H1 (cell line): ENCODE measurements around the gene KIF1B. TPM values are rescaled to one million over a fixed set of nuclear protein-coding genes. Genes with fewer than 3 reads are reported as not detected.
"Not testable (repeated sequence)": the region's sequence is repeated elsewhere in the genome, so short reads cannot be mapped to it uniquely, and the experiment has no call there.

Experiments
- CTCF ChIA-PET: fragments of 300-600 bp; sonication (Branson Sonifier 250); formaldehyde crosslinking; loops from one replicate; lab custom pipeline; 2021; ENCODE audit not compliant: partially characterized antibody; lab: Charles Lee
- POLR2A ChIA-PET: fragments of 300-600 bp; sonication (Branson Sonifier 250); formaldehyde crosslinking; loops from one replicate; lab custom pipeline; 2021; ENCODE audit warnings: inconsistent platforms; ENCODE audit not compliant: partially characterized antibody; lab: Charles Lee
- DNase-seq, 2 experiments: peaks; one replicate each; pipeline versions ENCODE4 v3.0.0 to v3.0.0-alpha.2; 2010 to 2022; ENCODE audit warnings: low spot score in 2 of 2, low read depth in 1 of 2, mixed read lengths in 1 of 2
- FAIRE-seq: peaks from 2 replicates; lab custom pipeline; 2011; peaks lifted over from hg19 to GRCh38; lab: Jason Lieb, UNC
- H2AFZ ChIP-seq: 2 replicates; pipeline ENCODE4 v1.8.1; 2012; ENCODE audit warnings: low read length, inconsistent platforms
- H2AK5ac ChIP-seq: 2 replicates; pipeline ENCODE4 v1.6.1; 2013; ENCODE audit warnings: low read depth, low read length
- H2BK120ac ChIP-seq: replicated peaks from 2 replicates; pipeline ENCODE3; 2013; ENCODE audit warnings: low read depth, low read length, inconsistent platforms
- H2BK12ac ChIP-seq: 2 replicates; pipeline ENCODE4 v1.6.1; 2013; ENCODE audit warnings: low read depth, low read length
- H2BK15ac ChIP-seq: 2 replicates; pipeline ENCODE4 v1.6.1; 2013; ENCODE audit warnings: low read length
- H2BK20ac ChIP-seq: 2 replicates; pipeline ENCODE4 v1.6.1; 2013; ENCODE audit warnings: low read length
- H2BK5ac ChIP-seq: 2 replicates; pipeline ENCODE4 v1.6.1; 2013; ENCODE audit warnings: low read depth, low read length
- H3K14ac ChIP-seq: 2 replicates; pipeline ENCODE4 v1.6.1; 2013; ENCODE audit warnings: inconsistent platforms; ENCODE audit not compliant: insufficient read length
- H3K18ac ChIP-seq: 2 replicates; pipeline ENCODE4 v1.6.1; 2013; ENCODE audit warnings: low read length; ENCODE audit errors: extremely low read depth
- H3K23ac ChIP-seq: 2 replicates; pipeline ENCODE4 v1.6.1; 2013; ENCODE audit warnings: inconsistent platforms; ENCODE audit not compliant: insufficient read length
- H3K23me2 ChIP-seq: 2 replicates; pipeline ENCODE4 v1.6.1; 2013; ENCODE audit warnings: low read depth, low read length
- H3K27ac ChIP-seq: 2 replicates; pipeline ENCODE4 v1.6.1; 2011; ENCODE audit warnings: low read depth, low read length, inconsistent platforms
- H3K27me3 ChIP-seq, 4 experiments: replicated peaks in 1 of 4; 1 replicate in 1 of 4; 2 replicates in 3 of 4; pipeline versions ENCODE4 v1.6.1 to v1.8.1; 2011 to 2013; ENCODE audit warnings: low read length in 3 of 4, mild to moderate bottlenecking in 3 of 4, inconsistent platforms in 2 of 4, mixed read lengths in 2 of 4, moderate library complexity in 1 of 4; ENCODE audit not compliant: control insufficient read depth in 3 of 4, insufficient read depth in 3 of 4; ENCODE audit errors: extremely low read depth in 1 of 4
- H3K36me3 ChIP-seq, 4 experiments: 2 replicates each; pipeline versions ENCODE4 v1.6.1 to v1.8.1; 2011 to 2013; ENCODE audit warnings: mild to moderate bottlenecking in 4 of 4, low read length in 3 of 4, moderate library complexity in 2 of 4, control low read depth in 1 of 4, inconsistent platforms in 1 of 4; ENCODE audit not compliant: insufficient read depth in 4 of 4, control insufficient read depth in 2 of 4
- H3K4ac ChIP-seq: replicated peaks from 2 replicates; pipeline ENCODE3; 2013; ENCODE audit warnings: low read length, low read depth, mixed read lengths, inconsistent platforms; ENCODE audit not compliant: insufficient read length
- H3K4me1 ChIP-seq, 4 experiments: replicated peaks in 1 of 4; 1 replicate in 1 of 4; 2 replicates in 3 of 4; pipeline versions ENCODE4 v1.6.1 to v1.8.1; 2011 to 2013; ENCODE audit warnings: low read length in 3 of 4, inconsistent platforms in 2 of 4, mixed read lengths in 1 of 4; ENCODE audit not compliant: insufficient read depth in 4 of 4, control insufficient read depth in 3 of 4
- H3K4me2 ChIP-seq, 2 experiments: 2 replicates each; pipeline versions ENCODE4 v1.6.1 to v1.8.1; 2011 to 2013; ENCODE audit warnings: low read depth in 2 of 2, low read length in 2 of 2, control low read depth in 1 of 2, inconsistent platforms in 1 of 2, mild to moderate bottlenecking in 1 of 2; ENCODE audit not compliant: insufficient read depth in 1 of 2
- H3K4me3 ChIP-seq, 4 experiments: fragments of 200-600, 300-600 bp in 1 of 4; sonication (generic), shearing (Covaris generic), sonication (Bioruptor Twin) in 1 of 4; 2 replicates each; pipeline versions ENCODE4 v1.5.1 to v1.8.1; 2011 to 2016; ENCODE audit warnings: low read length in 4 of 4, low read depth in 3 of 4, control low read depth in 2 of 4, inconsistent platforms in 2 of 4, mild to moderate bottlenecking in 2 of 4, mixed read lengths in 1 of 4, moderate library complexity in 1 of 4; ENCODE audit not compliant: insufficient read depth in 2 of 4; ENCODE audit errors: extremely low read depth in 1 of 4
- H3K56ac ChIP-seq: replicated peaks from 2 replicates; pipeline ENCODE3; 2013; ENCODE audit warnings: low read depth, mild to moderate bottlenecking, mixed read lengths, low read length, inconsistent platforms; ENCODE audit not compliant: insufficient read length
- H3K79me1 ChIP-seq: 2 replicates; pipeline ENCODE4 v1.6.1; 2013; ENCODE audit warnings: low read depth, low read length, control low read depth
- H3K79me2 ChIP-seq, 2 experiments: 2 replicates each; pipeline versions ENCODE4 v1.6.1 to v1.8.1; 2012 to 2013; ENCODE audit warnings: low read length in 2 of 2, mild to moderate bottlenecking in 2 of 2, inconsistent platforms in 1 of 2; ENCODE audit not compliant: insufficient read depth in 2 of 2, control insufficient read depth in 1 of 2
- H3K9ac ChIP-seq, 4 experiments: replicated peaks in 1 of 4; 1 replicate in 1 of 4; 2 replicates in 3 of 4; pipeline versions ENCODE4 v1.6.1 to v1.8.1; 2011 to 2013; ENCODE audit warnings: low read depth in 3 of 4, low read length in 3 of 4, control low read depth in 2 of 4, mild to moderate bottlenecking in 2 of 4, moderate library complexity in 2 of 4, inconsistent platforms in 1 of 4; ENCODE audit errors: extremely low read depth in 1 of 4
- H3K9me3 ChIP-seq, 2 experiments: 2 replicates each; pipeline versions ENCODE4 v1.6.1 to v1.8.1; 2012 to 2013; ENCODE audit warnings: mild to moderate bottlenecking in 2 of 2, moderate library complexity in 2 of 2, control low read depth in 1 of 2, inconsistent platforms in 1 of 2, low read depth in 1 of 2, low read length in 1 of 2, mixed read lengths in 1 of 2; ENCODE audit not compliant: insufficient read depth in 2 of 2
- H4K20me1 ChIP-seq, 2 experiments: replicated peaks in 1 of 2; 2 replicates each; pipeline versions ENCODE3 to v1.8.1; 2011 to 2013; ENCODE audit warnings: inconsistent platforms in 2 of 2, low read length in 2 of 2, mild to moderate bottlenecking in 1 of 2; ENCODE audit not compliant: insufficient read depth in 2 of 2, control insufficient read depth in 1 of 2
- H4K5ac ChIP-seq: 2 replicates; pipeline ENCODE4 v1.6.1; 2013; ENCODE audit warnings: low read length, low read depth, mixed read lengths, inconsistent platforms; ENCODE audit not compliant: insufficient read length
- H4K8ac ChIP-seq: 2 replicates; pipeline ENCODE4 v1.8.0; 2013; ENCODE audit warnings: mild to moderate bottlenecking, moderate library complexity, low read length, inconsistent platforms; ENCODE audit not compliant: insufficient read depth; ENCODE audit errors: extremely low read depth
- H4K91ac ChIP-seq: replicated peaks from 2 replicates; pipeline ENCODE3; 2013; ENCODE audit warnings: low read length, mixed read lengths, inconsistent platforms; ENCODE audit not compliant: insufficient read length
- WGBS, 2 experiments: shearing (Covaris generic) in 1 of 2; methylation state at CpG; one replicate each; pipeline versions ENCODE4 v1.1.6 to v1.1.7; 2013 to 2015; ENCODE audit warnings: low lambda C conversion rate in 2 of 2, mixed read lengths in 2 of 2, inconsistent platforms in 1 of 2, low coverage in 1 of 2, missing lambda C conversion rate in 1 of 2; ENCODE audit not compliant: insufficient replicate concordance in 2 of 2, insufficient coverage in 1 of 2, insufficient read length in 1 of 2; ENCODE audit errors: extremely low coverage in 1 of 2, missing lambda C conversion rate in 1 of 2; 5-methylcytosine and 5-hydroxymethylcytosine counted together
- polyA plus RNA-seq, 7 experiments: library from polyadenylated mRNA; depleted of rRNA in 3 of 7; stranded (reverse) in 5 of 7; unstranded in 2 of 7; fragments of >200 nt in 5 of 7; fragments of 200-250 nt in 2 of 7; gene quantifications; 1 replicate in 5 of 7; 2 replicates in 1 of 7; 4 replicates in 1 of 7; pipeline versions ENCODE4 v1.2.1 to v1.2.3, GENCODE V29; 2011 to 2013; ENCODE audit warnings: missing spikeins in 2 of 7, mixed read lengths in 2 of 7
- total RNA-seq: library from RNA; stranded (reverse); fragmentation: NEBNext Ultra II Directional; extraction: Animal tissue kit (Norgen Biotek cat#: 25700); gene quantifications from 2 replicates; pipeline ENCODE4 v1.2.1, GENCODE V29; 2021

Gene KIF1B
- total and polyA plus RNA-seq, 2 of the 8 experiments (the other 6 are each of a cell fraction or from before 2014, with no cell fraction given): 39.1 to 74.2 TPM

DNA sequence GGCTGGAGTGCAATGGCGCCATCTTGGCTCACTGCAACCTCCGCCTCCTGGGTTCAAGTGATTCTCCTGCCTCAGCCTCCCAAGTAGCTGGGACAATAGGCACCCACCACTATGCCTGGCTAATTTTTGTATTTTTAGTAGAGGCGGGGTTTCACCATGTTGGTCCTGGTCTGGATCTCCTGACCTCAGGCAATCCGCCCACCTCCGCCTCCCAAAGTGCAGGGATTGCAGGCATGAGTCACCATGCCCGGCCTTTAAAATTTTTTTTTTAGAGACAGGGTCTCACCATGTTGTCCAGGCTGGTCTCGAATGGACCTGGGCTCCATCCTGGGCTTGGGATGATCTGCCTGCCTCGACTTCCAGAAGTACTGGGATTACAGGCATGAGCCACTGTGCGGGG lies 49.2 kb downstream of the KIF1B start:
- H4K5ac ChIP-seq, H3K14ac ChIP-seq, H3K27ac ChIP-seq, H3K18ac ChIP-seq, POLR2A ChIA-PET, H3K56ac ChIP-seq, H3K4ac ChIP-seq, H3K4me3 ChIP-seq, H2AK5ac ChIP-seq, H3K9me3 ChIP-seq, H3K27me3 ChIP-seq, H4K20me1 ChIP-seq, H3K4me1 ChIP-seq, H3K79me1 ChIP-seq, H2BK12ac ChIP-seq, H3K4me2 ChIP-seq, H2BK20ac ChIP-seq, FAIRE-seq, H3K23me2 ChIP-seq, H3K9ac ChIP-seq, H2BK15ac ChIP-seq, H2AFZ ChIP-seq, H2BK120ac ChIP-seq, H3K23ac ChIP-seq, H2BK5ac ChIP-seq, DNase-seq, H4K8ac ChIP-seq, H3K79me2 ChIP-seq, H4K91ac ChIP-seq: not testable (repeated sequence)
- WGBS, 2 experiments: 99% methylated on average over 8 of the region's 9 CpGs; no CpG with 5 or more reads in 1 of the 2 experiments
- peaks cover 12 to 45% (median 25%) of the 10 kb centered on the region in 4 experiments for H3K36me3 ChIP-seq
- CTCF ChIA-PET: interaction anchor here (0.6 kb wide), 2 partner anchors 47 to 157 kb away, joined by 3 read pairs; no protein-coding TSS in a partner anchor
